LNCaP clone FGC (cell line): ENCODE data around the gene CCSER2.

Experiments used
- DNase-seq: peaks from one replicate; pipeline ENCODE4 v3.0.0-alpha.2; 2011; ENCODE audit warnings: low read depth
- H3K4me3 ChIP-seq: 2 replicates; pipeline ENCODE4 v1.5.1; 2011; ENCODE audit warnings: mild to moderate bottlenecking, low read depth, low read length, control low read depth
- TF ChIP-seq, protein P1 (sequence below): IDR thresholded peaks from 2 replicates; pipeline ENCODE4 v1.5.1; 2012; ENCODE audit warnings: mild to moderate bottlenecking; ENCODE audit not compliant: control insufficient read depth, insufficient read depth; ENCODE audit errors: extremely low read depth

The CCSER2 gene

DNA sequence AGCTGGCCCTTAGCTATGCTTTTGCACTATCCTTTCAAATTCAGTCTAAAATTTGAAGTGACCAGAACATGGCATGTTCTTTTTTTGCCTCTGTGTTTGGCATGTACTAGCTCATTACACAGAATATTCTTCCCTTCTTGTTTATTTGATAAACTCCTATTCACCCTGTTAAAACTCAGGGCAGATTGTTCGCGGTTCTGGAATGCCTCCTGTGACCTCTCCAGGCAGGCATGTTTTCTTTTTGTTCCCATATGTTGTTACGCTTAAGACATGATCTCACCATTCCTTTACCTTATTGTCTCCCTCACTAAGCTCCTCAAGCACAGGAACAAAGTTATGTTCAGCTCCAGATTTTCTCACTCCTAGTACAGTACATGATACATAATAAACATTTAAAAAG, 181.7 kb downstream of the CCSER2 start:
- TF ChIP-seq, protein P1, sequence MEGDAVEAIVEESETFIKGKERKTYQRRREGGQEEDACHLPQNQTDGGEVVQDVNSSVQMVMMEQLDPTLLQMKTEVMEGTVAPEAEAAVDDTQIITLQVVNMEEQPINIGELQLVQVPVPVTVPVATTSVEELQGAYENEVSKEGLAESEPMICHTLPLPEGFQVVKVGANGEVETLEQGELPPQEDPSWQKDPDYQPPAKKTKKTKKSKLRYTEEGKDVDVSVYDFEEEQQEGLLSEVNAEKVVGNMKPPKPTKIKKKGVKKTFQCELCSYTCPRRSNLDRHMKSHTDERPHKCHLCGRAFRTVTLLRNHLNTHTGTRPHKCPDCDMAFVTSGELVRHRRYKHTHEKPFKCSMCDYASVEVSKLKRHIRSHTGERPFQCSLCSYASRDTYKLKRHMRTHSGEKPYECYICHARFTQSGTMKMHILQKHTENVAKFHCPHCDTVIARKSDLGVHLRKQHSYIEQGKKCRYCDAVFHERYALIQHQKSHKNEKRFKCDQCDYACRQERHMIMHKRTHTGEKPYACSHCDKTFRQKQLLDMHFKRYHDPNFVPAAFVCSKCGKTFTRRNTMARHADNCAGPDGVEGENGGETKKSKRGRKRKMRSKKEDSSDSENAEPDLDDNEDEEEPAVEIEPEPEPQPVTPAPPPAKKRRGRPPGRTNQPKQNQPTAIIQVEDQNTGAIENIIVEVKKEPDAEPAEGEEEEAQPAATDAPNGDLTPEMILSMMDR = no peak
- H3K4me3 ChIP-seq = no peak overlapping the region
- DNase-seq = no peak

- DNase-seq = no peak
- TF ChIP-seq, protein P1 = no peak
- H3K4me3 ChIP-seq = no peak overlapping the region
Measured at GRCh38 chr10:84511106-84511505, 182.7 kb downstream of the CCSER2 start.

DNA sequence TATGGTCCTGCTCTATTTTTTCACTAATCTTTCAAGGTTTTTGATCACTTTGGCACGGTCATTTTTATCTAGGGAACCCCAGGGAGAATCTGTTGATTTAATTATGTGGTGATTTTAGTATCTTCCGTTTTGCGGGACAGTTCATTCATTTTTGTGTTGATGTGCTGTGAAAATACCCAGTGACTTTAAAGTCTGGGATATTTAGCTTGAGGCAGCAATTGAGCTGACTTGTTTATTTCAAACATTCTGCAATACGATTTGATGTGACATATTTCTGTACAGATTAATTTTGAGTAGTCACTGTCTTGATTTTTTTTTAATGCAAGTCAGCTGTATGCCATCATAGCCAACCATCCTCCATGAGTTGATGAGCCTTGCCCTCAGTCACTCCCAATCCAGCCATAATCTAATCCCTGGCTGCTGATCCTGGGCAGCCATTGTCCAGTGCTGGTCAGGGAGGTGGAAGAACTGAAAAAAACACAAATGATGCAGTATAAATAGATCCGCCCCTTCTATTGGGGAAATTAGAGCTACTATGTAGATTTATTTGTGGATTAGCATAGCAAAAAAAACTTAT, 183.4 kb downstream of the CCSER2 start:
- TF ChIP-seq, protein P1 = no peak

DNA sequence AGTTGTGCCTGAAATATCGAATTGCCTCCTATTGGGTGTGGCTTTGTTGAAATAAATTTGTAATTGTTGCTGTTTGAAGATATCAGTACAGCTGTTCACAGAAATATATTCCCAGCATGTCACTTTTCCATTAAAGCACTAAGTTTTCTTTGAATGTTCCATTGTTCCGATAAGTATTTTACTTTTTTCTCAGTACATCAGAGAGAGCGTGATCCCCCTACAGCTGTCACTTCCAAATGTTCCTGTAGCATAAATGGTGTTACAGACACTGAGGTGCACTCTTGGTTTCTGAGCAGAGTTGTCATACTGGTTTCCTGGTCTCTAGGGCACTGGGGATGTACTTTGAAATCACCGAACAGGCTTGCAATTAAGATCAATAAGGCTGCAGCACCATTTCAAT, 189.2 kb downstream of the CCSER2 start:
- no peak for DNase-seq
- TF ChIP-seq, protein P1 = no peak
- H3K4me3 ChIP-seq = no peak overlapping the region

More for the DNA sequence above, 183.4 kb downstream of the CCSER2 start:
- no peak overlapping the region for H3K4me3 ChIP-seq
- DNase-seq = no peak

DNA sequence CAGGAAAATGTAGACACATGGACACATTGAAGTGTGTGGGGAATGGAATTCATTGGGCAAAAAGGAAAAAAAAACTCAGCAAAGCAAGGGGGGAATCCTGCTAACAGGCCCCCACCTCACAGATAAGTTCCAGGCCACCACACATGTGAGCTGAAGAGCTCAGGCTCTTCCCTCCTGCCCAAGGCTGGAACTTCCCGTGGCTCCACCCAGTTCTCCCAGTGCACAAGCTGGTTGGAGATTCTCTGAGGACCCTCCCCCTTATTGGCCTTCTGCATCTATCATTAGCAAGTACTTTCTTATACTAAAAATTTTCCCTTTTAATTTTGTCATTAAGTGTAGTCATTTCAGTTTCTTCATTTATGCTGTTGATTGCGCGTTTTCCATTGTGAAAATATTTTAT, 190.8 kb downstream of the CCSER2 start:
- DNase-seq = no peak
- TF ChIP-seq, protein P1 = no peak
- no peak overlapping the region for H3K4me3 ChIP-seq

GRCh38 chr10:84521013-84521412, 192.6 kb downstream of the CCSER2 start:
- DNase-seq = no peak
- no peak overlapping the region for H3K4me3 ChIP-seq
- TF ChIP-seq, protein P1 = no peak

GRCh38 chr10:84521468-84521867, 193.1 kb downstream of the CCSER2 start:
- DNase-seq = no peak
- no peak overlapping the region for H3K4me3 ChIP-seq
- TF ChIP-seq, protein P1 = no peak
